ENCODE measurements around the gene PTPRU. TPM values are rescaled to one million over a fixed set of nuclear protein-coding genes. Genes with fewer than 3 reads are reported as not detected.

PTPRU gene
- total and polyA plus RNA-seq, 2 of the 8 experiments (the other 6 are each of a cell fraction or from before 2014, with no cell fraction given): 33.8 to 41.8 TPM

GRCh38 chr1:29317916-29318530 is 81.7 kb downstream of the PTPRU start (continued):
- no peak for TF ChIP-seq CHD7 (IDR thresholded peaks at IDR 0.05; ENCODE audit: insufficient replicate concordance, low read length)
- no peak for TF ChIP-seq TEAD4 (IDR thresholded peaks at IDR 0.05; ENCODE audit: low read depth, low read length)
- TF ChIP-seq SP1 (IDR thresholded peaks at IDR 0.05; ENCODE audit: low read depth, low read length): no peak
- TF ChIP-seq NANOG (IDR thresholded peaks at IDR 0.05; ENCODE audit: insufficient read depth, low read depth, low read length, poor library complexity, severe bottlenecking): no peak
- no peak for TF ChIP-seq SP4 (IDR thresholded peaks at IDR 0.05; ENCODE audit: low read length)

Measured in H1 (cell line).